ENCODE measurements around the gene VIM. TPM values are rescaled to one million over a fixed set of nuclear protein-coding genes. Genes with fewer than 3 reads are reported as not detected.

VIM gene
- total and polyA plus RNA-seq, 7 donors = 112 to 1,636 (median 930) TPM

DNA sequence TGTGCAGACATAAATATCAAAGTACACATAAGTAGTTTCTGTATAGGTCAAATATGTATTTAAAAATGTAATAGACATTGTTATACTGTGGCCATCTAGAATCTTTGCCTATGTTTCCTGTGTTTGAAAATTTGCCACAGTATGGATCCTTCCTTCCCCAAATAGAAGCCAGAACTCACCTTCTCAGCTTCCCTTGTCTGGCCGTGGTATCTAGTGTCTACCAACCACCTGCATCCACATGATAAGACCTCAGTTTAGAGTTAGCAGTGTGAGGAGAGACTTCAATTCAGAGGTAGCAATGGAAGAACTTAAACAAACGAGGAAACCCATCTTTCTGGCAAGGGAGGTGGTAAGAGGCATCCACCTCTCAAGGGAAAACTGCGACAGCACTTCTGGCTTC, 31.5 kb upstream of the VIM start:
- WGBS, 2 donors = 82 to 89% methylated on average over 3 of the region's 3 CpGs
- no peak overlapping the region for H3K27ac ChIP-seq
- TF ChIP-seq POLR2AphosphoS5 (IDR thresholded peaks at IDR 0.05) (no peak), POLR2A (IDR thresholded peaks at IDR 0.05) (no peak), EP300 (IDR thresholded peaks at IDR 0.05) (no peak)
- TF ChIP-seq, protein P1, sequence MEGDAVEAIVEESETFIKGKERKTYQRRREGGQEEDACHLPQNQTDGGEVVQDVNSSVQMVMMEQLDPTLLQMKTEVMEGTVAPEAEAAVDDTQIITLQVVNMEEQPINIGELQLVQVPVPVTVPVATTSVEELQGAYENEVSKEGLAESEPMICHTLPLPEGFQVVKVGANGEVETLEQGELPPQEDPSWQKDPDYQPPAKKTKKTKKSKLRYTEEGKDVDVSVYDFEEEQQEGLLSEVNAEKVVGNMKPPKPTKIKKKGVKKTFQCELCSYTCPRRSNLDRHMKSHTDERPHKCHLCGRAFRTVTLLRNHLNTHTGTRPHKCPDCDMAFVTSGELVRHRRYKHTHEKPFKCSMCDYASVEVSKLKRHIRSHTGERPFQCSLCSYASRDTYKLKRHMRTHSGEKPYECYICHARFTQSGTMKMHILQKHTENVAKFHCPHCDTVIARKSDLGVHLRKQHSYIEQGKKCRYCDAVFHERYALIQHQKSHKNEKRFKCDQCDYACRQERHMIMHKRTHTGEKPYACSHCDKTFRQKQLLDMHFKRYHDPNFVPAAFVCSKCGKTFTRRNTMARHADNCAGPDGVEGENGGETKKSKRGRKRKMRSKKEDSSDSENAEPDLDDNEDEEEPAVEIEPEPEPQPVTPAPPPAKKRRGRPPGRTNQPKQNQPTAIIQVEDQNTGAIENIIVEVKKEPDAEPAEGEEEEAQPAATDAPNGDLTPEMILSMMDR (IDR thresholded peaks at IDR 0.05) = no peak

DNA sequence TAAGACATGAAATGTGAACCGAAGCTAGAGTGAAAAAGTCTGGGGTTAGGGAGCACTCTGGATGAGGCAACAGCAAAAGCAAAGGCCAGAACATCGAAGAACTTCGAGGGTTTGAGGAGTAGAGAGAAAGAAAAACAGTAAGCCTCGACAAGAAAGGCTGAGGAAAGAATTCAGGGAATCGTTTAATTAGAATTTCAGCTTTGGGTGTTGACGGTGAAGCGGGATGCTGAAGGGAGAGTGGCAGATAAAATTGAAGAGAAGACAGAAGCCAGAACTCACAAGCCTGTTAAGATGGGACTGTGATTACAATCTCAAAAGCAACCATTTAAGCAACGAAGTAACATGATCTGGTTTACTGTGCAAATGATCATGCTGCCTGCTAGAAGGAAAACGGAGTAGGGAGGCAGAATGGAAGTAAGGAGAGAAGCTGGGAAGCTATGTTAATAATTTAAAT, 28.7 kb upstream of the VIM start:
- H3K27me3 ChIP-seq = no peaks in the 10 kb centered on the region
- peaks cover 3 to 15% (median 10%) of the 10 kb centered on the region in 4 donors for H3K4me1 ChIP-seq
- peak overlapping the region; percentile 88 to 95 (median 91) for H3K27ac ChIP-seq
- no peaks in the 10 kb centered on the region for H3K36me3 ChIP-seq
- no peaks in the 10 kb centered on the region for H3K9me3 ChIP-seq
- DNase-seq = no peak
- WGBS, 2 donors = 67 to 74% methylated on average over 9 of the region's 9 CpGs
- H3K4me3 ChIP-seq = peak overlapping the region in 2 of 4 donors; percentile 68 to 72
- TF ChIP-seq, protein P1 (IDR thresholded peaks at IDR 0.05) = no peak
- no peak for TF ChIP-seq EP300 (IDR thresholded peaks at IDR 0.05)
- peak in 1 of 4 donors; percentile 44 for TF ChIP-seq POLR2AphosphoS5 (IDR thresholded peaks at IDR 0.05)
- intact Hi-C loops (cut with DNase I) = no loop called here

More for the DNA sequence above, 31.5 kb upstream of the VIM start:
- peaks cover 1 to 10% (median 7%) of the 10 kb centered on the region in 4 donors for H3K4me1 ChIP-seq
- no peak for DNase-seq
- no peaks in the 10 kb centered on the region for H3K9me3 ChIP-seq
- H3K27me3 ChIP-seq = no peaks in the 10 kb centered on the region
- no peak overlapping the region for H3K4me3 ChIP-seq
- intact Hi-C loops (cut with DNase I) = no loop called here
- H3K36me3 ChIP-seq = no peaks in the 10 kb centered on the region

DNA sequence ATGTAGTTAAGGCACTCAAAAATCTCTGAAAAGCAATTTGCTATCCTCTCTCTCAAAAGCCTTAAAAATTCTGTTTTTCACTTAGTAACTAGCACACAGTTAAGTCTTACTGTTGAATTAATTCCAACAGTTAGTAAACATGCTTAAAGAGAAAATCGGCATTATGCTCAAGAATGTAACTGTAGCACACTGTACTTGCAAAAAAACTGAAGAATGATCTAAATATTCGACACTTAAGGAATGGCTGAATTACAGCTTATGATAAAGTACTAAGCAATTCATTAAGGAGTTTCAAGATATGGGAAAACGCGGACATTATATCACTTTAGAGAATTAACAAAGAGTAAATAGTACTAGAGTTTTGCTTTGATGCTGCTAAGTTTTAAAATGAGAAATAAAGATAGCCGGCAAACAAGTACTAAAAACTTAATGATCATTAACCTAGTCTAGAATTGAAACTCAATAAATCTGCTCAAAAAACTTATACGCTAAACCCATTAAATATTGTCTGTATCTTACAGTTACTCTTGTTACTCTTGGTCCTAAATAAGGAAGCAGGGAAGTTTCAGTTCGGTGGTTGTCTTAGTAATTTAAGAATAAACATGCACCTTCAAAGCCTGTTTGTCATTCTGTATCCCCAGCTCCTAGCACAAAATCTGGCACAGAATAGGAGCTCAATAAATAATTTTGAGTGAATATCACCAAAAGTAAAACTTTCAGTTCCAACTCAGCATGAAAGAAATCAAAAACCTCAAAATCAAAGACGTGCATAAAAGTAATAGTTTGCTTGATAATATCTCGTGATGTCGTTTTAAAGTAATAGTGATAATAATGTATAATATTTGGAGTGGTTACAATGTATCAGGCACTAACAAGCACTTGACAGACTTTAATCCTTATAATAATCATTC, 27.8 kb upstream of the VIM start:
- Histone ChIP-seq H3K4me1 (peaks cover 3 to 15% (median 10%) of the 10 kb centered on the region in 4 donors), H3K9me3 (no peaks in the 10 kb centered on the region), H3K4me3 (peak overlapping the region; percentile 67 to 77 (median 70)), H3K27ac (peak overlapping the region; percentile 88 to 95 (median 91)), H3K27me3 (no peaks in the 10 kb centered on the region), H3K36me3 (no peaks in the 10 kb centered on the region)
- WGBS, 2 donors = 5 to 21% methylated on average over 10 of the region's 10 CpGs
- DNase-seq = no peak
- intact Hi-C loops (cut with DNase I) = loop anchor here (2.0 kb wide), 1 partner anchor 29 kb away; the partner anchor contains the start of gene VIM
- TF ChIP-seq EP300 (IDR thresholded peaks at IDR 0.05) = no peak
- no peak for TF ChIP-seq POLR2A (IDR thresholded peaks at IDR 0.05)
- no peak for TF ChIP-seq POLR2AphosphoS5 (IDR thresholded peaks at IDR 0.05)
- TF ChIP-seq, protein P1 (IDR thresholded peaks at IDR 0.05) = no peak

DNA sequence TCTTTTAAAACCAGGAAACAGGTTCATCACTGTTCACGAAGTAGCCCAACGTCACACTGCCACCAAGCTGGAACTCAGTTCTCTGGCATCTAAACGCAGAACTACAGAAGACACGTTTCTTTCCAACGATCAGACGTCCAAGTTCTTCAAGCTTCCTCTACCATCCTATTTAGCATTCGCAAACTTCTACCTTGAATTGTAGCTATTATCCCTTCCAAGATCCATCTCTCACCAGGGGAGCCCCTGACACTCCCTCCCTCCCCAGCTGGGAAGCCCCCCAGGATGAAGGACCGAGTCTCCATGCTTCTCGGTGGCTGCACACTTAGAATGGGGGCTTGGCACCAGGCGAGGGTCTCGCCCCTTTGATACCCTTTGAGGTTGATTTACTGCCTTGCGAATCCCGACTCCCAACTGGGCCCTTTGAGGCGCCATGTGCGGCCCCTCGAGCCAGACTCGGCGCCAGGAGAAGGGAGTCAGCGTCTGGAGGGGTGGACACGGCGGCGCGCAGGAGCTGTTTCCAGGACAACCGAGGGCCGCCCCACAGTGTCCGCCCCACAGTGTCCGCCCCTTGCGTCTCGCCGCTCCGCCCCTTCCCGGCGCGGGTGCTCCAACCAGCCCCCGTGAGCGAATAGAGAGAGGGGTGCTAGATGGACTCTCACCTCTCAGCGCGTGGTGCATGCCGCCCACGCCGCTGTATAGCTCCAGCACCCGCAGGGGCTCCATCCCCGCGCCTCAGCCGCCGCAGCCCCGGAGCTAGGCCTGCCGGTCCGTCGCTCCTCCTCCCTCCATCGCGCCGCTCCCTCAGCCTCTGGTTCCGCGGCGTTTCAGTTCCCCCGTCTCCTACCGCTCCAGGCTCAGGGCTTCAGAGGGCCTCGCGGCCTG, 26.9 kb upstream of the VIM start, which contains the start of gene TRDMT1:
Gene TRDMT1, minus strand, starts transcription at position 761 of the 882 bp plus-strand sequence. Its CDS starts 38 bp downstream, at position 723.
- intact Hi-C loops (cut with DNase I) = loop anchor here (2.0 kb wide), 1 partner anchor 28 kb away; the partner anchor contains the start of gene VIM

More for the DNA sequence above, 26.9 kb upstream of the VIM start, which contains the start of gene TRDMT1:
- Histone ChIP-seq H3K27ac (peak within 1 kb of the TSS; percentile 88 to 95 (median 91)), H3K36me3 (no peaks in the 10 kb centered on the region), H3K27me3 (no peaks in the 10 kb centered on the region), H3K9me3 (no peaks in the 10 kb centered on the region), H3K4me1 (peaks cover 3 to 15% (median 10%) of the 10 kb centered on the region in 4 donors), H3K4me3 (peak within 1 kb of the TSS; percentile 67 to 77 (median 70))
- TF ChIP-seq, protein P1 (IDR thresholded peaks at IDR 0.05) = no peak
- peak in 1 of 2 donors; percentile 29 for TF ChIP-seq POLR2A (IDR thresholded peaks at IDR 0.05)
- TF ChIP-seq EP300 (IDR thresholded peaks at IDR 0.05) = no peak
- peak; percentile 69 to 85 (median 78) for TF ChIP-seq POLR2AphosphoS5 (IDR thresholded peaks at IDR 0.05)
- WGBS, 2 donors = 0 to 1% methylated on average over 60 of the region's 60 CpGs
- peak; percentile 94 for DNase-seq

All from sigmoid colon (tissue), 7 donors.